ENCODE measurements around the gene CR1L. TPM values are rescaled to one million over a fixed set of nuclear protein-coding genes. Genes with fewer than 3 reads are reported as not detected.
"Not testable (repeated sequence)": the region's sequence is repeated elsewhere in the genome, so short reads cannot be mapped to it uniquely, and the experiment has no call there.

CR1L gene
- total and polyA plus RNA-seq, 7 donors: 0.05 TPM; not detected in 6

- no peak for TF ChIP-seq CTCF (IDR thresholded peaks at IDR 0.05)
- intact Hi-C loops (cut with DNase I): no loop called here
- no peaks in the 10 kb centered on the region for H3K36me3 ChIP-seq (ENCODE audit: insufficient read depth in 1 of 2, low read depth in 1 of 2)
- no peak for ATAC-seq
- H3K9me3 ChIP-seq: no peaks in the 10 kb centered on the region
- no peaks in the 10 kb centered on the region for H3K4me1 ChIP-seq
- H3K27ac ChIP-seq: no peak overlapping the region
- no peak overlapping the region for H3K4me3 ChIP-seq
- H3K27me3 ChIP-seq (ENCODE audit: insufficient read depth in 3 of 3, low read length in 2 of 3): no peaks in the 10 kb centered on the region
- DNase-seq: no peak
Measured at GRCh38 chr1:207691010-207691409, 46.1 kb downstream of the CR1L start.

- Histone ChIP-seq H3K27me3 (ENCODE audit: insufficient read depth in 3 of 3, low read length in 2 of 3) (no peaks in the 10 kb centered on the region), H3K36me3 (ENCODE audit: insufficient read depth in 1 of 2, low read depth in 1 of 2) (no peaks in the 10 kb centered on the region), H3K4me3 (no peak overlapping the region), H3K27ac (no peak overlapping the region), H3K9me3 (no peaks in the 10 kb centered on the region), H3K4me1 (no peaks in the 10 kb centered on the region)
- ATAC-seq (no peak), DNase-seq (no peak)
- no peak for TF ChIP-seq CTCF (IDR thresholded peaks at IDR 0.05)
- 78 to 81% (median 81%) methylated on average over 11 of the region's 11 CpGs for WGBS, 3 donors
- intact Hi-C loops (cut with DNase I): no loop called here
Measured at GRCh38 chr1:207691841-207692240, 46.9 kb downstream of the CR1L start.

- H3K36me3 ChIP-seq (ENCODE audit: insufficient read depth in 1 of 2, low read depth in 1 of 2); H3K27ac ChIP-seq; ATAC-seq; H3K4me1 ChIP-seq; H3K27me3 ChIP-seq (ENCODE audit: insufficient read depth in 3 of 3, low read length in 2 of 3); DNase-seq; H3K4me3 ChIP-seq; H3K9me3 ChIP-seq; intact Hi-C loops (cut with DNase I): not testable (repeated sequence)
- WGBS, 3 donors: 81 to 84% (median 83%) methylated on average over 7 of the region's 7 CpGs
Measured at GRCh38 chr1:207692291-207692690, 47.4 kb downstream of the CR1L start.

- ATAC-seq: no peak
- 43 to 45% (median 44%) methylated on average over 2 of the region's 2 CpGs for WGBS, 3 donors
- Histone ChIP-seq H3K27ac (no peak overlapping the region), H3K36me3 (ENCODE audit: insufficient read depth in 1 of 2, low read depth in 1 of 2) (no peaks in the 10 kb centered on the region), H3K4me1 (no peaks in the 10 kb centered on the region), H3K4me3 (no peak overlapping the region), H3K9me3 (no peaks in the 10 kb centered on the region), H3K27me3 (ENCODE audit: insufficient read depth in 3 of 3, low read length in 2 of 3) (no peaks in the 10 kb centered on the region)
- TF ChIP-seq CTCF (IDR thresholded peaks at IDR 0.05): no peak
- intact Hi-C loops (cut with DNase I): no loop called here
- no peak for DNase-seq
Measured at GRCh38 chr1:207695891-207696290, 51.0 kb downstream of the CR1L start.

- DNase-seq (peak in 1 of 2 donors; percentile 38), ATAC-seq (peak in 3 of 4 donors; percentile 44 to 75 (median 65))
- H3K9me3 ChIP-seq: no peaks in the 10 kb centered on the region
- TF ChIP-seq CTCF (IDR thresholded peaks at IDR 0.05): peak; percentile 58
- no peak overlapping the region for H3K4me3 ChIP-seq
- H3K27me3 ChIP-seq (ENCODE audit: insufficient read depth in 3 of 3, low read length in 2 of 3): no peaks in the 10 kb centered on the region
- H3K36me3 ChIP-seq (ENCODE audit: insufficient read depth in 1 of 2, low read depth in 1 of 2): no peaks in the 10 kb centered on the region
- 52 to 60% (median 54%) methylated on average over 4 of the region's 4 CpGs for WGBS, 3 donors
- no peaks in the 10 kb centered on the region for H3K4me1 ChIP-seq
- intact Hi-C loops (cut with DNase I): no loop called here
- no peak overlapping the region for H3K27ac ChIP-seq
Measured at GRCh38 chr1:207698822-207699483, 54.0 kb downstream of the CR1L start.

Data from psoas muscle (tissue), 8 donors.